H1 (cell line): ENCODE results near the gene VAMP3. TPM values are rescaled to one million over a fixed set of nuclear protein-coding genes. Genes with fewer than 3 reads are reported as not detected.

Experiments
- BRCA1 ChIP-seq: IDR thresholded peaks from 2 replicates; pipeline ENCODE4 v1.6.1; 2012; ENCODE audit warnings: low read depth, low read length, improper control_type of control experiment
- CREB1 ChIP-seq: IDR thresholded peaks from 2 replicates; pipeline ENCODE4 v1.6.1; 2012; ENCODE audit warnings: inconsistent platforms
- KDM5A ChIP-seq: fragments of 200-600 bp; IDR thresholded peaks from 2 replicates; pipeline ENCODE4 v1.7.1; 2012; ENCODE audit warnings: mild to moderate bottlenecking, low read length, inconsistent platforms, mixed read lengths
- NANOG ChIP-seq: IDR thresholded peaks from 2 replicates; pipeline ENCODE4 v1.6.1; 2011; ENCODE audit warnings: low read length, low read depth, mild to moderate bottlenecking, inconsistent platforms; ENCODE audit not compliant: insufficient read depth, poor library complexity, severe bottlenecking
- NRF1 ChIP-seq: IDR thresholded peaks from 2 replicates; pipeline ENCODE4 v1.6.1; 2011; ENCODE audit warnings: mild to moderate bottlenecking, low read depth, low read length, improper control_type of control experiment
- PHF8 ChIP-seq: fragments of 200-600 bp; sonication (generic); conservative IDR thresholded peaks from 2 replicates; pipeline ENCODE4 v1.7.1; 2012; ENCODE audit warnings: low read depth, mild to moderate bottlenecking, inconsistent platforms, low read length, moderate library complexity
- POLR2A ChIP-seq, 2 experiments: IDR thresholded peaks; 1 replicate in 1 of 2; 2 replicates in 1 of 2; pipeline ENCODE4 v1.6.1; 2011; ENCODE audit warnings: low read depth in 2 of 2, low read length in 2 of 2, mild to moderate bottlenecking in 2 of 2; ENCODE audit errors: control extremely low read depth in 1 of 2
- POLR2AphosphoS5 ChIP-seq: IDR thresholded peaks from 2 replicates; pipeline ENCODE4 v1.6.1; 2011; ENCODE audit warnings: low read depth, low read length
- POU5F1 ChIP-seq: IDR thresholded peaks from 2 replicates; pipeline ENCODE4 v1.6.1; 2011; ENCODE audit warnings: low read depth, mild to moderate bottlenecking, low read length, moderate library complexity
- RAD21 ChIP-seq, 2 experiments: IDR thresholded peaks in 1 of 2; conservative IDR thresholded peaks in 1 of 2; 2 replicates each; pipeline ENCODE4 v1.6.1; 2011; ENCODE audit warnings: low read depth in 2 of 2, low read length in 2 of 2, improper control_type of control experiment in 1 of 2, inconsistent platforms in 1 of 2, mild to moderate bottlenecking in 1 of 2, moderate library complexity in 1 of 2
- RBBP5 ChIP-seq: IDR thresholded peaks from 2 replicates; pipeline ENCODE4 v1.7.1; 2012; ENCODE audit warnings: low read depth, mild to moderate bottlenecking, inconsistent platforms, low read length, moderate library complexity, borderline replicate concordance
- RFX5 ChIP-seq: IDR thresholded peaks from 2 replicates; pipeline ENCODE4 v1.6.1; 2011; ENCODE audit warnings: low read depth, low read length, improper control_type of control experiment, borderline replicate concordance
- RNF2 ChIP-seq: fragments of 200-900, 300-1000 bp; sonication (generic); IDR thresholded peaks from 2 replicates; pipeline ENCODE4 v1.7.1; 2016; ENCODE audit warnings: borderline replicate concordance, low read depth, mild to moderate bottlenecking, antibody characterized with exemption, low read length; ENCODE audit not compliant: poor library complexity, severe bottlenecking; ENCODE audit errors: missing control alignments
- RXRA ChIP-seq: IDR thresholded peaks from 2 replicates; pipeline ENCODE4 v1.6.1; 2011; ENCODE audit warnings: low read depth, mild to moderate bottlenecking, low read length, moderate library complexity; ENCODE audit not compliant: insufficient read depth
- SAP30 ChIP-seq: fragments of 300-600 bp; sonication (generic); IDR thresholded peaks from 2 replicates; pipeline ENCODE4 v1.7.1; 2012; ENCODE audit warnings: low read length, moderate library complexity, mild to moderate bottlenecking, inconsistent platforms; ENCODE audit not compliant: insufficient read depth, insufficient replicate concordance
- SP2 ChIP-seq: IDR thresholded peaks from 2 replicates; pipeline ENCODE4 v1.6.1; 2012; ENCODE audit warnings: mild to moderate bottlenecking, low read length, inconsistent platforms
- TCF12 ChIP-seq: IDR thresholded peaks from 2 replicates; pipeline ENCODE4 v1.6.1; 2011; ENCODE audit warnings: low read depth, mild to moderate bottlenecking, low read length
- TEAD4 ChIP-seq: IDR thresholded peaks from 2 replicates; pipeline ENCODE4 v1.6.1; 2012; ENCODE audit warnings: low read depth, low read length, inconsistent platforms, mixed read lengths
- ZNF274 ChIP-seq: IDR thresholded peaks from 2 replicates; pipeline ENCODE4 v1.7.0; 2012; ENCODE audit warnings: low read length, borderline replicate concordance; ENCODE audit errors: extremely low read depth
- polyA plus RNA-seq, 7 experiments: library from polyadenylated mRNA; depleted of rRNA in 3 of 7; stranded (reverse) in 5 of 7; unstranded in 2 of 7; fragments of >200 nt in 5 of 7; fragments of 200-250 nt in 2 of 7; gene quantifications; 1 replicate in 5 of 7; 2 replicates in 1 of 7; 4 replicates in 1 of 7; pipeline versions ENCODE4 v1.2.1 to v1.2.3, GENCODE V29; 2011 to 2013; ENCODE audit warnings: missing spikeins in 2 of 7, mixed read lengths in 2 of 7
- total RNA-seq: library from RNA; stranded (reverse); fragmentation: NEBNext Ultra II Directional; extraction: Animal tissue kit (Norgen Biotek cat#: 25700); gene quantifications from 2 replicates; pipeline ENCODE4 v1.2.1, GENCODE V29; 2021
- TF ChIP-seq, protein P1 (sequence below), 3 experiments: IDR thresholded peaks; 1 replicate in 2 of 3; 2 replicates in 1 of 3; pipeline versions ENCODE4 v1.5.1 to v1.6.1; 2011; ENCODE audit warnings: low read length in 3 of 3, mild to moderate bottlenecking in 3 of 3, inconsistent platforms in 2 of 3, low read depth in 1 of 3, moderate library complexity in 1 of 3; ENCODE audit not compliant: insufficient read depth in 1 of 3; ENCODE audit errors: control extremely low read depth in 1 of 3
- TF ChIP-seq, protein P2 (sequence below): IDR thresholded peaks from 2 replicates; pipeline ENCODE4 v1.6.1; 2012; ENCODE audit warnings: inconsistent platforms

The VAMP3 gene
- total and polyA plus RNA-seq, 2 of the 8 experiments (the other 6 are each of a cell fraction or from before 2014, with no cell fraction given): 27.9 to 36.7 TPM

DNA sequence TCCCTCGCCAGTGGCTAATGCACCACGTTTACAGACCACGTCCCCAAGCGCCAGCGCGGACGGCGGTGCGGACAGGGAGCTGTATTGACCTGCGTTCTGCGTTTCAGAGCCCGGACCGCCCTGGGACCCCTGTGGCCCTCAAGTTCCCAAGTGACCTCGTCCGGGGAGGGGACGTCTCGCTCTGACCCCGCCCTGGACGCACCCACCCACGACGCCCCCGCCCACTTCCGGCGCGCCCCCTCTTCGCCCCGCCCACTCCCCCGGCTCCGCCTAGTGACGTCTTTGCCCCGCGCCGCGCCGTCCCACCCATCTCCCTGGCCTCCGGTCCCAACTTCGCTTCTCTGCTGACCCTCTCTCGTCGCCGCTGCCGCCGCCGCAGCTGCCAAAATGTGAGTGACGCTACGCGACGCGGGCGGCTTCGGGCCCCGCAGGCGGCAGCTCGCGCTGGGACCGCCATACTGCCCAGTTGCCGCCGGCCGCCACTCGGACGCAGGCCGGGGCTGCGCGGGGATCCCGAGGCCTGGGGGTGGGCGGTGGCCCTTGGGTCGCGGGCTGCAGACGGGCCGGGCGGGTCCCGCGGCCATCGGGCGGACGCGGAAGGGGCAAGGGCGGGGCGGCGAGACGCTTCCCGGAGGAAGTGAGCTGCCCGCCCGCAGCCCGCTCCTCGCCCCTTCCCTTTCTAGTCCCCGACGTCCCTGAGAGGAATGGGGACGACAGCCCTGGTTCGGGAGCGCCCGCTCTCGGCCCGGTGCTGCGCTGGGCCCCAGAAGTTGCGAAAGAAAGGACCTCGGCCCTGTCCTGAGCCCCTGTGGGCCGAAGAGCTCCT lies at the start of gene VAMP3 (continued):
- TF ChIP-seq POU5F1: no peak
- no peak for TF ChIP-seq TCF12
- TF ChIP-seq BRCA1: no peak
- no peak for TF ChIP-seq SP2
- no peak for TF ChIP-seq RAD21 (IDR thresholded peaks at IDR 0.05 in 1 of 2, conservative IDR thresholded peaks at IDR 0.05 in 1 of 2; ENCODE audit: low read depth in 2 of 2, low read length in 2 of 2)
- peak; percentile 92; the same call in 1 of the 2 replicates for TF ChIP-seq RBBP5
- peak; percentile 77 for TF ChIP-seq KDM5A
- TF ChIP-seq RFX5: no peak
- TF ChIP-seq RNF2: no peak
- TF ChIP-seq, protein P1, sequence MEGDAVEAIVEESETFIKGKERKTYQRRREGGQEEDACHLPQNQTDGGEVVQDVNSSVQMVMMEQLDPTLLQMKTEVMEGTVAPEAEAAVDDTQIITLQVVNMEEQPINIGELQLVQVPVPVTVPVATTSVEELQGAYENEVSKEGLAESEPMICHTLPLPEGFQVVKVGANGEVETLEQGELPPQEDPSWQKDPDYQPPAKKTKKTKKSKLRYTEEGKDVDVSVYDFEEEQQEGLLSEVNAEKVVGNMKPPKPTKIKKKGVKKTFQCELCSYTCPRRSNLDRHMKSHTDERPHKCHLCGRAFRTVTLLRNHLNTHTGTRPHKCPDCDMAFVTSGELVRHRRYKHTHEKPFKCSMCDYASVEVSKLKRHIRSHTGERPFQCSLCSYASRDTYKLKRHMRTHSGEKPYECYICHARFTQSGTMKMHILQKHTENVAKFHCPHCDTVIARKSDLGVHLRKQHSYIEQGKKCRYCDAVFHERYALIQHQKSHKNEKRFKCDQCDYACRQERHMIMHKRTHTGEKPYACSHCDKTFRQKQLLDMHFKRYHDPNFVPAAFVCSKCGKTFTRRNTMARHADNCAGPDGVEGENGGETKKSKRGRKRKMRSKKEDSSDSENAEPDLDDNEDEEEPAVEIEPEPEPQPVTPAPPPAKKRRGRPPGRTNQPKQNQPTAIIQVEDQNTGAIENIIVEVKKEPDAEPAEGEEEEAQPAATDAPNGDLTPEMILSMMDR (IDR thresholded peaks at IDR 0.05; ENCODE audit: control extremely low read depth in 1 of 3, insufficient read depth in 1 of 3, low read depth in 1 of 3, low read length in 3 of 3): no peak
- TF ChIP-seq POLR2AphosphoS5: peak; percentile 59
- TF ChIP-seq NANOG: no peak
- TF ChIP-seq RXRA: no peak
- TF ChIP-seq POLR2A (IDR thresholded peaks at IDR 0.05; ENCODE audit: control extremely low read depth in 1 of 2, low read depth in 2 of 2, low read length in 2 of 2): no peak
- TF ChIP-seq, protein P2, sequence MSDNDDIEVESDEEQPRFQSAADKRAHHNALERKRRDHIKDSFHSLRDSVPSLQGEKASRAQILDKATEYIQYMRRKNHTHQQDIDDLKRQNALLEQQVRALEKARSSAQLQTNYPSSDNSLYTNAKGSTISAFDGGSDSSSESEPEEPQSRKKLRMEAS: peak; percentile 53; the same call in 1 of the 2 replicates
- no peak for TF ChIP-seq NRF1
- TF ChIP-seq TEAD4: no peak
- no peak for TF ChIP-seq SAP30
- TF ChIP-seq CREB1: peak; percentile 97
- TF ChIP-seq ZNF274: no peak
- peak; percentile 83 for TF ChIP-seq PHF8
